HG02588 (cell line): ENCODE results near the gene COL9A2.
"Not testable (repeated sequence)": the region's sequence is repeated elsewhere in the genome, so short reads cannot be mapped to it uniquely, and the experiment has no call there.

Experiments
- ATAC-seq: cut with Tn5 transposase; IDR thresholded peaks from one replicate; pipeline ENCODE4 v1.9.1; 2021; ENCODE audit warnings: mild to moderate bottlenecking, moderate library complexity; ENCODE audit not compliant: unreplicated experiment

COL9A2 gene

GRCh38 chr1:40316595-40317393, at the start of gene COL9A2:
Gene COL9A2 (minus strand): TSS chr1:40317286. CDS start chr1:40317197, 89 bp downstream.
- no peak for ATAC-seq

- ATAC-seq = peak; percentile 84
These were observed 46.6 kb upstream of the COL9A2 start for GRCh38 chr1:40363721-40364120.

- ATAC-seq = no peak
These were observed 45.6 kb upstream of the COL9A2 start for GRCh38 chr1:40362699-40363098.

GRCh38 chr1:40362199-40362598, 45.1 kb upstream of the COL9A2 start:
- ATAC-seq = no peak

- ATAC-seq = no peak
These were observed 44.6 kb upstream of the COL9A2 start for GRCh38 chr1:40361637-40362036.

GRCh38 chr1:40361201-40361600, 44.1 kb upstream of the COL9A2 start:
- ATAC-seq = no peak

- ATAC-seq = no peak
These were observed 43.5 kb upstream of the COL9A2 start for GRCh38 chr1:40360631-40361030.

GRCh38 chr1:40357625-40358024, 40.5 kb upstream of the COL9A2 start:
- no peak for ATAC-seq

- no peak for ATAC-seq
These were observed 36.0 kb upstream of the COL9A2 start for GRCh38 chr1:40353082-40353481.

- no peak for ATAC-seq
These were observed 35.0 kb upstream of the COL9A2 start for GRCh38 chr1:40352126-40352525.

GRCh38 chr1:40351124-40351523, 34.0 kb upstream of the COL9A2 start:
- ATAC-seq = no peak

- no peak for ATAC-seq
These were observed 33.3 kb upstream of the COL9A2 start for GRCh38 chr1:40350391-40350790.

- no peak for ATAC-seq
These were observed 27.5 kb upstream of the COL9A2 start for GRCh38 chr1:40344597-40344996.

GRCh38 chr1:40342381-40342717, 25.3 kb upstream of the COL9A2 start:
- not testable (repeated sequence) for ATAC-seq

- ATAC-seq = no peak
These were observed 24.6 kb upstream of the COL9A2 start for GRCh38 chr1:40341491-40342380.

- ATAC-seq = no peak
These were observed 22.6 kb upstream of the COL9A2 start for GRCh38 chr1:40339420-40340323.

GRCh38 chr1:40338745-40339419, 21.8 kb upstream of the COL9A2 start:
- ATAC-seq = no peak

- no peak for ATAC-seq
These were observed 20.4 kb upstream of the COL9A2 start for GRCh38 chr1:40337443-40337842.

- no peak for ATAC-seq
These were observed 15.6 kb upstream of the COL9A2 start for GRCh38 chr1:40332695-40333094.

- not testable (repeated sequence) for ATAC-seq
These were observed 14.3 kb upstream of the COL9A2 start for GRCh38 chr1:40331403-40331802.
